Ureter (tissue), 1 donor: Measurements from ENCODE around the gene FOXN3. TPM values are rescaled to one million over a fixed set of nuclear protein-coding genes. Genes with fewer than 3 reads are reported as not detected.
"Not testable (repeated sequence)": the region's sequence is repeated elsewhere in the genome, so short reads cannot be mapped to it uniquely, and the experiment has no call there.

Experiments used
- DNase-seq: peaks from one replicate; pipeline ENCODE4 v3.0.0-alpha.2; 2020; ENCODE audit warnings: low spot score
- total RNA-seq: library from RNA; stranded (reverse); gene quantifications from one replicate; pipeline ENCODE4 v1.2.4, GENCODE V29; 2023
- donor health status: DM: yes; HTN: yes; CAD: no.

Gene FOXN3
- total RNA-seq, 1 donor from 2014 or later: 91.7 TPM

- DNase-seq: no peak
Observed at GRCh38 chr14:89251061-89251460, 166.0 kb downstream of the FOXN3 start.

- DNase-seq: not testable (repeated sequence)
Observed at GRCh38 chr14:89250655-89250975, 166.4 kb downstream of the FOXN3 start.

- no peak for DNase-seq
Observed at GRCh38 chr14:89249972-89250654, 166.9 kb downstream of the FOXN3 start.

- DNase-seq: no peak
Observed at GRCh38 chr14:89249065-89249695, 167.9 kb downstream of the FOXN3 start.

GRCh38 chr14:89248411-89249064 is 168.5 kb downstream of the FOXN3 start:
- DNase-seq: no peak

- no peak for DNase-seq
Observed at GRCh38 chr14:89247457-89248122, 169.4 kb downstream of the FOXN3 start.

GRCh38 chr14:89246290-89246689 is 170.7 kb downstream of the FOXN3 start:
- no peak for DNase-seq

GRCh38 chr14:89245802-89246201 is 171.2 kb downstream of the FOXN3 start:
- DNase-seq: no peak

GRCh38 chr14:89244720-89245119 is 172.3 kb downstream of the FOXN3 start:
- no peak for DNase-seq

- no peak for DNase-seq
Observed at GRCh38 chr14:89243741-89244140, 173.3 kb downstream of the FOXN3 start.

GRCh38 chr14:89243286-89243685 is 173.7 kb downstream of the FOXN3 start:
- no peak for DNase-seq

- DNase-seq: no peak
Observed at GRCh38 chr14:89242652-89243279, 174.3 kb downstream of the FOXN3 start.

GRCh38 chr14:89241934-89242651 is 174.9 kb downstream of the FOXN3 start:
- no peak for DNase-seq

- no peak for DNase-seq
Observed at GRCh38 chr14:89241257-89241656, 175.8 kb downstream of the FOXN3 start.

GRCh38 chr14:89240414-89240813 is 176.6 kb downstream of the FOXN3 start:
- DNase-seq: no peak

GRCh38 chr14:89239023-89239422 is 178.0 kb downstream of the FOXN3 start:
- no peak for DNase-seq

- no peak for DNase-seq
Observed at GRCh38 chr14:89237921-89238529, 179.0 kb downstream of the FOXN3 start.

- DNase-seq: no peak
Observed at GRCh38 chr14:89236851-89237250, 180.2 kb downstream of the FOXN3 start.

- DNase-seq: no peak
Observed at GRCh38 chr14:89233184-89233583, 183.8 kb downstream of the FOXN3 start.

- DNase-seq: no peak
Observed at GRCh38 chr14:89232265-89233070, 184.6 kb downstream of the FOXN3 start.
